ENCODE measurements around the gene GPATCH2. TPM values are rescaled to one million over a fixed set of nuclear protein-coding genes. Genes with fewer than 3 reads are reported as not detected.

The GPATCH2 gene
- total RNA-seq, 2 experiments from 2014 or later = 7.5 to 8.5 TPM

Other genes starting within 250 kb of the GPATCH2 start
- gene SPATA17, start 254 bp upstream of the GPATCH2 start, total RNA-seq = not detected